Measurements from ENCODE around the gene ABCC5.
"Not testable (repeated sequence)": the region's sequence is repeated elsewhere in the genome, so short reads cannot be mapped to it uniquely, and the experiment has no call there.

ABCC5 gene

GRCh38 chr3:184031187-184031792 lies 13.6 kb upstream of the ABCC5 start, which contains the start of gene HTR3D:
TSS of gene HTR3D (plus strand) at chr3:184031742. CDS start at chr3:184031742, 0 bp downstream.
- Histone ChIP-seq H4K20me1 (ENCODE audit: insufficient read depth, low read length) (no peaks in the 10 kb centered on the region), H3K9me2 (replicated peaks; ENCODE audit: insufficient read depth, low read length) (no peaks in the 10 kb centered on the region), H3K27ac (ENCODE audit: low read length) (no peak within 1 kb of the TSS), H3K9ac (ENCODE audit: low read length) (no peak within 1 kb of the TSS), H2AFZ (ENCODE audit: low read length) (no peak within 1 kb of the TSS), H3K4me2 (ENCODE audit: low read depth, low read length) (no peak within 1 kb of the TSS), H3K9me3 (replicated peaks; ENCODE audit: insufficient read depth, low read length) (no peaks in the 10 kb centered on the region), H3F3A (ENCODE audit: insufficient read depth, low read length) (no peaks in the 10 kb centered on the region), H3K36me3 (replicated peaks; ENCODE audit: insufficient read depth, low read length) (no peaks in the 10 kb centered on the region), H3K4me3 (ENCODE audit: low read length) (no peak within 1 kb of the TSS), H3K27me3 (replicated peaks; ENCODE audit: insufficient read depth, low read length) (no peaks in the 10 kb centered on the region), H3K4me1 (ENCODE audit: low read length) (no peaks in the 10 kb centered on the region), H3K79me2 (ENCODE audit: low read length) (no peaks in the 10 kb centered on the region)
- DNase-seq, result no peak
- no peak for TF ChIP-seq EZH2phosphoT487 (IDR thresholded peaks at IDR 0.05; ENCODE audit: low read length)
- TF ChIP-seq EZH2 (optimal IDR thresholded peaks at IDR 0.05; ENCODE audit: low read depth, low read length), result no peak
- TF ChIP-seq CTCF (IDR thresholded peaks at IDR 0.05; ENCODE audit: low read length), result no peak

- H3K9me2 ChIP-seq (replicated peaks; ENCODE audit: insufficient read depth, low read length), result no peaks in the 10 kb centered on the region
- no peak for TF ChIP-seq EZH2 (optimal IDR thresholded peaks at IDR 0.05; ENCODE audit: low read depth, low read length)
- TF ChIP-seq CTCF (IDR thresholded peaks at IDR 0.05; ENCODE audit: low read length), result no peak
- no peak for TF ChIP-seq EZH2phosphoT487 (IDR thresholded peaks at IDR 0.05; ENCODE audit: low read length)
- H3K79me2 ChIP-seq (ENCODE audit: low read length), result no peaks in the 10 kb centered on the region
- no peak overlapping the region for H3K4me2 ChIP-seq (ENCODE audit: low read depth, low read length)
- no peak overlapping the region for H3K4me3 ChIP-seq (ENCODE audit: low read length)
- no peaks in the 10 kb centered on the region for H3K27me3 ChIP-seq (replicated peaks; ENCODE audit: insufficient read depth, low read length)
- H2AFZ ChIP-seq (ENCODE audit: low read length), result no peak overlapping the region
- no peak for DNase-seq
- no peaks in the 10 kb centered on the region for H3F3A ChIP-seq (ENCODE audit: insufficient read depth, low read length)
- H3K27ac ChIP-seq (ENCODE audit: low read length), result no peak overlapping the region
- H3K9ac ChIP-seq (ENCODE audit: low read length), result no peak overlapping the region
- no peaks in the 10 kb centered on the region for H3K36me3 ChIP-seq (replicated peaks; ENCODE audit: insufficient read depth, low read length)
- H4K20me1 ChIP-seq (ENCODE audit: insufficient read depth, low read length), result no peaks in the 10 kb centered on the region
- H3K9me3 ChIP-seq (replicated peaks; ENCODE audit: insufficient read depth, low read length), result no peaks in the 10 kb centered on the region
- no peaks in the 10 kb centered on the region for H3K4me1 ChIP-seq (ENCODE audit: low read length)
Measured at GRCh38 chr3:184030536-184030935, 12.9 kb upstream of the ABCC5 start.

- Histone ChIP-seq H2AFZ (ENCODE audit: low read length) (no peak overlapping the region), H3K9ac (ENCODE audit: low read length) (no peak overlapping the region), H3K9me2 (replicated peaks; ENCODE audit: insufficient read depth, low read length) (no peaks in the 10 kb centered on the region), H3K4me3 (ENCODE audit: low read length) (no peak overlapping the region), H4K20me1 (ENCODE audit: insufficient read depth, low read length) (no peaks in the 10 kb centered on the region), H3K4me2 (ENCODE audit: low read depth, low read length) (no peak overlapping the region), H3K9me3 (replicated peaks; ENCODE audit: insufficient read depth, low read length) (no peaks in the 10 kb centered on the region), H3K27ac (ENCODE audit: low read length) (no peak overlapping the region), H3K4me1 (ENCODE audit: low read length) (no peaks in the 10 kb centered on the region), H3K79me2 (ENCODE audit: low read length) (no peaks in the 10 kb centered on the region), H3F3A (ENCODE audit: insufficient read depth, low read length) (no peaks in the 10 kb centered on the region), H3K36me3 (replicated peaks; ENCODE audit: insufficient read depth, low read length) (no peaks in the 10 kb centered on the region), H3K27me3 (replicated peaks; ENCODE audit: insufficient read depth, low read length) (no peaks in the 10 kb centered on the region)
- TF ChIP-seq EZH2 (optimal IDR thresholded peaks at IDR 0.05; ENCODE audit: low read depth, low read length), result no peak
- TF ChIP-seq EZH2phosphoT487 (IDR thresholded peaks at IDR 0.05; ENCODE audit: low read length), result no peak
- TF ChIP-seq CTCF (IDR thresholded peaks at IDR 0.05; ENCODE audit: low read length), result no peak
- no peak for DNase-seq
Measured at GRCh38 chr3:184029443-184029842, 11.8 kb upstream of the ABCC5 start.

- H3K9me2 ChIP-seq (replicated peaks; ENCODE audit: insufficient read depth, low read length); H3K4me3 ChIP-seq (ENCODE audit: low read length); H3K4me2 ChIP-seq (ENCODE audit: low read depth, low read length); H3K9ac ChIP-seq (ENCODE audit: low read length); H3K36me3 ChIP-seq (replicated peaks; ENCODE audit: insufficient read depth, low read length); H3F3A ChIP-seq (ENCODE audit: insufficient read depth, low read length); H3K4me1 ChIP-seq (ENCODE audit: low read length); H3K27ac ChIP-seq (ENCODE audit: low read length); H3K79me2 ChIP-seq (ENCODE audit: low read length); H3K9me3 ChIP-seq (replicated peaks; ENCODE audit: insufficient read depth, low read length); H2AFZ ChIP-seq (ENCODE audit: low read length); H3K27me3 ChIP-seq (replicated peaks; ENCODE audit: insufficient read depth, low read length); H4K20me1 ChIP-seq (ENCODE audit: insufficient read depth, low read length); DNase-seq: not testable (repeated sequence)
Measured at GRCh38 chr3:184028275-184028890, 10.7 kb upstream of the ABCC5 start.

GRCh38 chr3:184025256-184025655 lies 7.6 kb upstream of the ABCC5 start:
- H3K4me1 ChIP-seq (ENCODE audit: low read length); DNase-seq; H3K9ac ChIP-seq (ENCODE audit: low read length); H3K36me3 ChIP-seq (replicated peaks; ENCODE audit: insufficient read depth, low read length); H3K27me3 ChIP-seq (replicated peaks; ENCODE audit: insufficient read depth, low read length); H4K20me1 ChIP-seq (ENCODE audit: insufficient read depth, low read length); H3K4me3 ChIP-seq (ENCODE audit: low read length); H3K9me3 ChIP-seq (replicated peaks; ENCODE audit: insufficient read depth, low read length); H3K4me2 ChIP-seq (ENCODE audit: low read depth, low read length); H3F3A ChIP-seq (ENCODE audit: insufficient read depth, low read length); H3K27ac ChIP-seq (ENCODE audit: low read length); H3K79me2 ChIP-seq (ENCODE audit: low read length); H2AFZ ChIP-seq (ENCODE audit: low read length); H3K9me2 ChIP-seq (replicated peaks; ENCODE audit: insufficient read depth, low read length): not testable (repeated sequence)

Measured in MM.1S (cell line).